Measurements from ENCODE around the gene DCANP1. TPM values are rescaled to one million over a fixed set of nuclear protein-coding genes. Genes with fewer than 3 reads are reported as not detected.

The DCANP1 gene
- total RNA-seq, 4 donors from 2014 or later, result not detected

DNA sequence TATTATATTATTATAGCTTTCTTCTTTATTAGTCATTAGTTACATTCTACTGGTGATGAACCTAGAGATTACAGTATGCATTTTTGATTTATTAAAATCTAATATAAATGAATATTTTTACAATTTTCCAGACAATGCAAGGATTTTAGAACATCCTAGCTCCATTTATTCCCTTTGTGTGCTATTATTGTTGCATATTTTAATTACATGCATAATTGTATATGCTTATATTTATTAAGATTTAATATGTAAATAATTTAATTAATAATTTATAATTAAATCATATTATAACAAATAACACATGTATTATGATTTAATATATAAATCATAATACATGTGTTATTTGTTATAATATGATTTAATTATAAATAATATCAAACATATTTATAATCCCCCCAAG is 24.7 kb downstream of the DCANP1 start:
- Histone ChIP-seq H3K9me3 (no peaks in the 10 kb centered on the region), H3K27ac (no peak overlapping the region), H3K27me3 (no peaks in the 10 kb centered on the region), H3K36me3 (no peaks in the 10 kb centered on the region), H3K4me3 (no peak overlapping the region), H3K4me1 (no peaks in the 10 kb centered on the region)
- ATAC-seq (no peak), DNase-seq (no peak)
- in situ Hi-C loops (cut with MboI; ENCODE audit: low sequenced_read_pairs in 4 of 4), result no loop called here
- no peak for TF ChIP-seq CTCF (IDR thresholded peaks at IDR 0.05 in 4 of 5, conservative IDR thresholded peaks at IDR 0.05 in 1 of 5)
- no peak for TF ChIP-seq POLR2A (IDR thresholded peaks at IDR 0.05)
- intact Hi-C loops (cut with DNase I; ENCODE audit: low total_unique reads), result no loop called here

DNA sequence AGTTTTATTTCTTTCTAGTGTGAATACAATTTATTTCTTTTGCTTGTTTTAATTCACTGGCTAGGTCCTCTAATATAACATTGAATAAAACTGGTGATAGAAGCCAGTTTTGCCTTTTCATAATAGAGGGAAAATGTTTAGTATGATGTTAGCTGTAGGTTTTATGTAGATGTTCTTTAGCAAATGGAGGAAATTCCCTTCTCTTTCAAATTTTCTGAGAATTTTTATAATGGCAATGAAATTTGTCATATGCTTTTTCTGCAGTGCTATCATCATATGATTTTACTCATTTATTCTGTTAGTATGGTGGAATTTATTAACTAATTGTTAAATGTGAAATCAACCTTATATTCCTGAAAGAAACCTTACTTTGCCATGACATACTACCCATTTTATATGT is 30.1 kb downstream of the DCANP1 start:
- Histone ChIP-seq H3K36me3 (no peaks in the 10 kb centered on the region), H3K4me3 (no peak overlapping the region), H3K27ac (no peak overlapping the region), H3K27me3 (no peaks in the 10 kb centered on the region), H3K9me3 (no peaks in the 10 kb centered on the region), H3K4me1 (no peaks in the 10 kb centered on the region)
- in situ Hi-C loops (cut with MboI; ENCODE audit: low sequenced_read_pairs in 4 of 4), result no loop called here
- no peak for TF ChIP-seq CTCF (IDR thresholded peaks at IDR 0.05 in 4 of 5, conservative IDR thresholded peaks at IDR 0.05 in 1 of 5)
- TF ChIP-seq POLR2A (IDR thresholded peaks at IDR 0.05), result no peak
- DNase-seq (no peak), ATAC-seq (no peak)
- intact Hi-C loops (cut with DNase I; ENCODE audit: low total_unique reads), result no loop called here

DNA sequence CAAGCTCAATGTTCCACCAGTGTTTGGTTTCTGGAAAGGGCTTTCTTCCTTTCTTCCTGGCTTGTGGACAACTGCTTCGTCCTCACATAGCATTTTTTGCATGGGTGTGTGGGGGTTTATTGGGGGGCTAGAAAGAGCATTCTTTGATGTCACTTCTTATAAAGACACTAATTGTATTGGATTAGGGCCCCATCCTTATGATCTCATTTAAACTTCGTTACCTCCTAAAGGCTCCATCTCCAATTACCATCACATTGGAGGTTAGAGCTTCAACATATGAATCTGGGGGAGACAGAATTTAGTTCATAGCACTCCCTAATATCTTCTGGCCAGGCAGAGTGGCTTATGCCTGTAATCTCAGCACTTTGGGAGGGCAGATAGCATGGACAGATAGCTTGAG is 42.1 kb downstream of the DCANP1 start:
- in situ Hi-C loops (cut with MboI; ENCODE audit: low sequenced_read_pairs in 4 of 4), result no loop called here
- intact Hi-C loops (cut with DNase I; ENCODE audit: low total_unique reads), result no loop called here

DNA sequence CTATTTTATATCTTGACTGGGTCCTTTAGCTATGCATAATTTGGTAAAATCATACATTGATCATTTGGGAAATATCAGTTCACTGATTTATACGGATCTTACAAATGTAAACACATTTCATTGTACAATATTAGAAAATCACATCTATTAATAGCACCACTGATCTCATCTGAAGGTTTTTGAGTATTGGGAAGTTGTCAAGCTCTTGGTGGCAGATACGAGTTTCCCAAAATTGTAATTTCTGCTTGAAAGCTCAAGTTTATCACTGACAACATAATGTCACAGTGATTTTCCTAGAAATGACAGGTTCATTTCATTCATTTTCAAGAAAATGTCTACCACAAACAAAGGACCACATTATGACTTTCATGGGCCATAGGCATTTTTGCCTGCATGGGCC is 45.1 kb downstream of the DCANP1 start:
- Histone ChIP-seq H3K9me3 (no peaks in the 10 kb centered on the region), H3K4me3 (no peak overlapping the region), H3K36me3 (no peaks in the 10 kb centered on the region), H3K4me1 (peaks cover 11 to 16% of the 10 kb centered on the region in 2 donors), H3K27ac (no peak overlapping the region), H3K27me3 (no peaks in the 10 kb centered on the region)
- ATAC-seq, result no peak
- DNase-seq, result no peak
- in situ Hi-C loops (cut with MboI; ENCODE audit: low sequenced_read_pairs in 4 of 4), result no loop called here
- intact Hi-C loops (cut with DNase I; ENCODE audit: low total_unique reads), result no loop called here
- TF ChIP-seq CTCF (IDR thresholded peaks at IDR 0.05 in 4 of 5, conservative IDR thresholded peaks at IDR 0.05 in 1 of 5), result no peak
- TF ChIP-seq POLR2A (IDR thresholded peaks at IDR 0.05), result no peak

More for the DNA sequence above, 42.1 kb downstream of the DCANP1 start:
- ATAC-seq (no peak), DNase-seq (no peak)
- Histone ChIP-seq H3K27ac (no peak overlapping the region), H3K27me3 (no peaks in the 10 kb centered on the region), H3K9me3 (no peaks in the 10 kb centered on the region), H3K4me3 (no peak overlapping the region), H3K36me3 (no peaks in the 10 kb centered on the region), H3K4me1 (no peaks in the 10 kb centered on the region)
- TF ChIP-seq CTCF (IDR thresholded peaks at IDR 0.05 in 4 of 5, conservative IDR thresholded peaks at IDR 0.05 in 1 of 5) (no peak), POLR2A (IDR thresholded peaks at IDR 0.05) (no peak)

GRCh38 chr5:135400866-135401265 is 46.3 kb downstream of the DCANP1 start:
- no peak overlapping the region for H3K4me3 ChIP-seq
- no peak for DNase-seq
- in situ Hi-C loops (cut with MboI; ENCODE audit: low sequenced_read_pairs in 4 of 4), result no loop called here
- no peak overlapping the region for H3K27ac ChIP-seq
- no peak for TF ChIP-seq POLR2A (IDR thresholded peaks at IDR 0.05)
- no peak for TF ChIP-seq CTCF (IDR thresholded peaks at IDR 0.05 in 4 of 5, conservative IDR thresholded peaks at IDR 0.05 in 1 of 5)
- no peak for ATAC-seq
- H3K9me3 ChIP-seq, result no peaks in the 10 kb centered on the region
- no peaks in the 10 kb centered on the region for H3K27me3 ChIP-seq
- H3K4me1 ChIP-seq, result peaks cover 20 to 27% of the 10 kb centered on the region in 2 donors
- H3K36me3 ChIP-seq, result no peaks in the 10 kb centered on the region
- intact Hi-C loops (cut with DNase I; ENCODE audit: low total_unique reads), result no loop called here
